HL-60 (cell line): ENCODE data around the gene ZMYND10.

ENCODE experiments used
- GABPA ChIP-seq: IDR thresholded peaks from 2 replicates; pipeline ENCODE4 v1.6.1; 2012; ENCODE audit warnings: low read depth
- POLR2AphosphoS5 ChIP-seq: IDR thresholded peaks from 2 replicates; pipeline ENCODE4 v1.6.1; 2012; ENCODE audit warnings: low read depth
- SPI1 ChIP-seq: IDR thresholded peaks from 2 replicates; pipeline ENCODE4 v1.6.1; 2012; ENCODE audit warnings: low read depth, mild to moderate bottlenecking, borderline replicate concordance
- TF ChIP-seq, protein P1 (sequence below): IDR thresholded peaks from one replicate; pipeline ENCODE4 v1.5.1; 2011; ENCODE audit warnings: low read length, control low read depth, inconsistent platforms; ENCODE audit not compliant: insufficient read depth
- TF ChIP-seq, protein P2 (sequence below): IDR thresholded peaks from 2 replicates; pipeline ENCODE4 v1.6.1; 2012; ENCODE audit warnings: low read depth; ENCODE audit not compliant: insufficient replicate concordance

DNA sequence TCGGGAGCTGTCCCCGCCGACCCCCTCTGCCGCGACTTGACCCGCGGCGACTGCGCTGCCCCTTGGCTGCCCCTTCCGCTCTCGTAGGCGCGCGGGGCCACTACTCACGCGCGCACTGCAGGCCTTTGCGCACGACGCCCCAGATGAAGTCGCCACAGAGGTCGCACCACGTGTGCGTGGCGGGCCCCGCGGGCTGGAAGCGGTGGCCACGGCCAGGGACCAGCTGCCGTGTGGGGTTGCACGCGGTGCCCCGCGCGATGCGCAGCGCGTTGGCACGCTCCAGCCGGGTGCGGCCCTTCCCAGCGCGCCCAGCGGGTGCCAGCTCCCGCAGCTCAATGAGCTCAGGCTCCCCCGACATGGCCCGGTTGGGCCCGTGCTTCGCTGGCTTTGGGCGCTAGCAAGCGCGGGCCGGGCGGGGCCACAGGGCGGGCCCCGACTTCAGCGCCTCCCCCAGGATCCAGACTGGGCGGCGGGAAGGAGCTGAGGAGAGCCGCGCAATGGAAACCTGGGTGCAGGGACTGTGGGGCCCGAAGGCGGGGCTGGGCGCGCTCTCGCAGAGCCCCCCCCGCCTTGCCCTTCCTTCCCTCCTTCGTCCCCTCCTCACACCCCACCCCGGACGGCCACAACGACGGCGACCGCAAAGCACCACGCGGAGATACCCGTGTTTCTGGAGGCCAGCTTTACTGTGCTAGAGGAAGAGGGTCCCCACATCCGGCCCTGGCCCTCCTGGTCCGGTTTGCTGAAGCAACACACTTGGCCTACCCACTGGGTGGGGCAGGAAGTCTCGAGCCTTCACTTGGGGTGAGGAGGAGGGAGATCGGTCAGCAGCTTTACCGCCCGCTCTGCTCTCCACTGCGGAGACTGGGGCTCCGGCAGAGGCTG lies 4.8 kb downstream of the ZMYND10 start, which contains the start of gene RASSF1:
- TF ChIP-seq, protein P1, sequence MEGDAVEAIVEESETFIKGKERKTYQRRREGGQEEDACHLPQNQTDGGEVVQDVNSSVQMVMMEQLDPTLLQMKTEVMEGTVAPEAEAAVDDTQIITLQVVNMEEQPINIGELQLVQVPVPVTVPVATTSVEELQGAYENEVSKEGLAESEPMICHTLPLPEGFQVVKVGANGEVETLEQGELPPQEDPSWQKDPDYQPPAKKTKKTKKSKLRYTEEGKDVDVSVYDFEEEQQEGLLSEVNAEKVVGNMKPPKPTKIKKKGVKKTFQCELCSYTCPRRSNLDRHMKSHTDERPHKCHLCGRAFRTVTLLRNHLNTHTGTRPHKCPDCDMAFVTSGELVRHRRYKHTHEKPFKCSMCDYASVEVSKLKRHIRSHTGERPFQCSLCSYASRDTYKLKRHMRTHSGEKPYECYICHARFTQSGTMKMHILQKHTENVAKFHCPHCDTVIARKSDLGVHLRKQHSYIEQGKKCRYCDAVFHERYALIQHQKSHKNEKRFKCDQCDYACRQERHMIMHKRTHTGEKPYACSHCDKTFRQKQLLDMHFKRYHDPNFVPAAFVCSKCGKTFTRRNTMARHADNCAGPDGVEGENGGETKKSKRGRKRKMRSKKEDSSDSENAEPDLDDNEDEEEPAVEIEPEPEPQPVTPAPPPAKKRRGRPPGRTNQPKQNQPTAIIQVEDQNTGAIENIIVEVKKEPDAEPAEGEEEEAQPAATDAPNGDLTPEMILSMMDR, result no peak
- TF ChIP-seq POLR2AphosphoS5 (peak; percentile 80), SPI1 (no peak; the same call in 1 of the 2 replicates), GABPA (peak; percentile 65)
- TF ChIP-seq, protein P2, sequence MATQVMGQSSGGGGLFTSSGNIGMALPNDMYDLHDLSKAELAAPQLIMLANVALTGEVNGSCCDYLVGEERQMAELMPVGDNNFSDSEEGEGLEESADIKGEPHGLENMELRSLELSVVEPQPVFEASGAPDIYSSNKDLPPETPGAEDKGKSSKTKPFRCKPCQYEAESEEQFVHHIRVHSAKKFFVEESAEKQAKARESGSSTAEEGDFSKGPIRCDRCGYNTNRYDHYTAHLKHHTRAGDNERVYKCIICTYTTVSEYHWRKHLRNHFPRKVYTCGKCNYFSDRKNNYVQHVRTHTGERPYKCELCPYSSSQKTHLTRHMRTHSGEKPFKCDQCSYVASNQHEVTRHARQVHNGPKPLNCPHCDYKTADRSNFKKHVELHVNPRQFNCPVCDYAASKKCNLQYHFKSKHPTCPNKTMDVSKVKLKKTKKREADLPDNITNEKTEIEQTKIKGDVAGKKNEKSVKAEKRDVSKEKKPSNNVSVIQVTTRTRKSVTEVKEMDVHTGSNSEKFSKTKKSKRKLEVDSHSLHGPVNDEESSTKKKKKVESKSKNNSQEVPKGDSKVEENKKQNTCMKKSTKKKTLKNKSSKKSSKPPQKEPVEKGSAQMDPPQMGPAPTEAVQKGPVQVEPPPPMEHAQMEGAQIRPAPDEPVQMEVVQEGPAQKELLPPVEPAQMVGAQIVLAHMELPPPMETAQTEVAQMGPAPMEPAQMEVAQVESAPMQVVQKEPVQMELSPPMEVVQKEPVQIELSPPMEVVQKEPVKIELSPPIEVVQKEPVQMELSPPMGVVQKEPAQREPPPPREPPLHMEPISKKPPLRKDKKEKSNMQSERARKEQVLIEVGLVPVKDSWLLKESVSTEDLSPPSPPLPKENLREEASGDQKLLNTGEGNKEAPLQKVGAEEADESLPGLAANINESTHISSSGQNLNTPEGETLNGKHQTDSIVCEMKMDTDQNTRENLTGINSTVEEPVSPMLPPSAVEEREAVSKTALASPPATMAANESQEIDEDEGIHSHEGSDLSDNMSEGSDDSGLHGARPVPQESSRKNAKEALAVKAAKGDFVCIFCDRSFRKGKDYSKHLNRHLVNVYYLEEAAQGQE, result peak; percentile 57
